OCI-LY3 (cell line): ENCODE results near the gene YARS2.

Experiments
- CTCF ChIP-seq: fragments of 200-600, 300-600 bp; sonication (generic); IDR thresholded peaks from 2 replicates; pipeline ENCODE4 v1.5.1; 2014; ENCODE audit warnings: antibody characterized with exemption, low read length, low read depth
- EZH2phosphoT487 ChIP-seq: fragments of 200-600 bp; shearing (Covaris generic); IDR thresholded peaks from 2 replicates; pipeline ENCODE4 v1.6.1; 2018; ENCODE audit warnings: antibody characterized with exemption, mixed run types, low read depth

GRCh38 chr12:32739279-32739678, 16.4 kb downstream of the YARS2 start:
- TF ChIP-seq CTCF (no peak), EZH2phosphoT487 (no peak)
